Thyroid gland (tissue), 4 donors: ENCODE measurements around the gene RRP9.

Experiments
- POLR2A ChIP-seq, 2 donors: fragments of 450-650 bp; IDR thresholded peaks; one replicate each; pipeline ENCODE4 v1.6.1; 2017; ENCODE audit warnings: antibody characterized with exemption in 2 of 2, mild to moderate bottlenecking in 2 of 2, moderate library complexity in 1 of 2
- TF ChIP-seq, protein P1 (sequence below), 6 experiments: fragments of 200-600 bp in 3 of 6; fragments of 450-650 bp in 3 of 6; sonication (generic) in 3 of 6; IDR thresholded peaks; one replicate each; pipeline ENCODE4 v1.5.1; 2016 to 2019; ENCODE audit warnings: antibody characterized with exemption in 6 of 6, mild to moderate bottlenecking in 2 of 6, inconsistent platforms in 1 of 6, moderate library complexity in 1 of 6

DNA sequence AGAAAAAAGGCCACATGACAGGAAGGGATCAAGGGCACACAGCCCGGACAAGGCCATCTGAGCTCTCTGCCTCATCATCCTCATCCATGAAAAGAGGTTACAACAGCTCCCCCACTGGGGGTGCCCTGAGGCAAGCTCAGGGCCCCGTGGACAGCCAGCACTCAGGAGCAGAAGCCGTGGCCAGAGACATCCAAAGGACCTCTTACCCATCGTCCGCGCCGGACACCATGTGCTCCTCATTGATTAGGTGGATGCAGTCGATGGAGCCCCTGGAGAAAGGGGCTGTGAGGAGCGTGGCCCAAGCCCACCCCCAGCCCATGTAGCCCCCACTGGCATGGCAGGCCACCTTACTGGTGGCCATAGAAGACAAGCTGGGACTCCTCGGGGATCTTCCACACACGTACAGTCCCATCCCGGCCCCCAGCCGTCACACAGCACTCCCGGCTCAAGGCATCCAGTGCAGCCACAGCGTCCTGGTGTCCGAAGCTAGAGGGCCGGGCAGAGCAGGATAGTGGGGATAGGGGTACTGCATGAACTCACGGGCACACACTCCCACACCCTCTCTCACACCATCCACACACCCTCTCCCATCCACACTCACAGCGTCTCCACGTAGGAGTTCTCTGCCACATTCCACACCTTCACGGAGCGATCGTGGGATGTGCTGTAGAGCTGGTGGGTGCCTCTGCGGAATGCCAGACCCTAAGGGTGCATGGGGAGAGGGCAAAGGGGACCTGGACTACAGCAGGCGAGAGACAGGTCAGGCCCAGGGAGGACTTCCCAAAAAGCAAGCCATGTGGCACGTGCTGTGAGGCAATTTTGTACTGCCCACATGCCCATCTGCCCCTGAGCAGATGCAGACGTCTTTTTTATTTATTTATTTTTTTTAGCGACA lies 6.5 kb downstream of the RRP9 start:
- TF ChIP-seq POLR2A (IDR thresholded peaks at IDR 0.05): no peak
- TF ChIP-seq, protein P1, sequence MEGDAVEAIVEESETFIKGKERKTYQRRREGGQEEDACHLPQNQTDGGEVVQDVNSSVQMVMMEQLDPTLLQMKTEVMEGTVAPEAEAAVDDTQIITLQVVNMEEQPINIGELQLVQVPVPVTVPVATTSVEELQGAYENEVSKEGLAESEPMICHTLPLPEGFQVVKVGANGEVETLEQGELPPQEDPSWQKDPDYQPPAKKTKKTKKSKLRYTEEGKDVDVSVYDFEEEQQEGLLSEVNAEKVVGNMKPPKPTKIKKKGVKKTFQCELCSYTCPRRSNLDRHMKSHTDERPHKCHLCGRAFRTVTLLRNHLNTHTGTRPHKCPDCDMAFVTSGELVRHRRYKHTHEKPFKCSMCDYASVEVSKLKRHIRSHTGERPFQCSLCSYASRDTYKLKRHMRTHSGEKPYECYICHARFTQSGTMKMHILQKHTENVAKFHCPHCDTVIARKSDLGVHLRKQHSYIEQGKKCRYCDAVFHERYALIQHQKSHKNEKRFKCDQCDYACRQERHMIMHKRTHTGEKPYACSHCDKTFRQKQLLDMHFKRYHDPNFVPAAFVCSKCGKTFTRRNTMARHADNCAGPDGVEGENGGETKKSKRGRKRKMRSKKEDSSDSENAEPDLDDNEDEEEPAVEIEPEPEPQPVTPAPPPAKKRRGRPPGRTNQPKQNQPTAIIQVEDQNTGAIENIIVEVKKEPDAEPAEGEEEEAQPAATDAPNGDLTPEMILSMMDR (IDR thresholded peaks at IDR 0.05): no peak
